ENCODE results near the gene SV2B.

Gene SV2B

GRCh38 chr15:91067036-91067435, 33.0 kb upstream of the SV2B start:
- no peak for TF ChIP-seq CTCF (IDR thresholded peaks at IDR 0.05)
- TF ChIP-seq ZFX (IDR thresholded peaks at IDR 0.05; ENCODE audit: borderline replicate concordance): no peak
- H3K27ac ChIP-seq: no peak overlapping the region

GRCh38 chr15:91068436-91068835, 31.6 kb upstream of the SV2B start:
- TF ChIP-seq CTCF (IDR thresholded peaks at IDR 0.05) (no peak), ZFX (IDR thresholded peaks at IDR 0.05; ENCODE audit: borderline replicate concordance) (no peak)
- H3K27ac ChIP-seq: no peak overlapping the region

DNA sequence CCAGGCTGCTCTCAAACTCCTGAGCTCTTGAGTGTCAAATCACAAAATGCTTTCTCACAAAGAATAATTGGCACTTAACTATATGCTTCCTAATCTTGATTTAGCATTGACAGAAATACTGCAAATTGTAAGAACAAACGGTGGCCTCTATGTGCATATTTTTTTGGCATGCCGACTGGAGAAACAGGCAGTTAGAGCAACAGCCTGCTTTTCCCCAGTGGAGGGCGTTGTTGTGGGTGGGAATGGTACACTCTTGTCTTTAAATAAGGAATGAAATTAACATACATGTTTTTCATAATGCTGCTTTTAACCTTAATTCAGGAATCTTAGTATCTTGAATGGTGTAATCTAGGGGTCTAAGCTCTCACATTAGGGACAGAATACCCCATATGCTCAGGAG, 31.1 kb upstream of the SV2B start:
- TF ChIP-seq CTCF (IDR thresholded peaks at IDR 0.05) (peak; percentile 2; the same call in 1 of the 2 replicates), ZFX (IDR thresholded peaks at IDR 0.05; ENCODE audit: borderline replicate concordance) (no peak)
- H3K27ac ChIP-seq: no peak overlapping the region

- H3K27ac ChIP-seq: no peak overlapping the region
- no peak for TF ChIP-seq ZFX (IDR thresholded peaks at IDR 0.05; ENCODE audit: borderline replicate concordance)
- no peak for TF ChIP-seq CTCF (IDR thresholded peaks at IDR 0.05)
Measured at GRCh38 chr15:91070872-91071271, 29.2 kb upstream of the SV2B start.

GRCh38 chr15:91072161-91072560, 27.9 kb upstream of the SV2B start:
- TF ChIP-seq CTCF (IDR thresholded peaks at IDR 0.05): no peak
- TF ChIP-seq ZFX (IDR thresholded peaks at IDR 0.05; ENCODE audit: borderline replicate concordance): no peak
- no peak overlapping the region for H3K27ac ChIP-seq

GRCh38 chr15:91073077-91073476, 27.0 kb upstream of the SV2B start:
- TF ChIP-seq ZFX (IDR thresholded peaks at IDR 0.05; ENCODE audit: borderline replicate concordance) (no peak), CTCF (IDR thresholded peaks at IDR 0.05) (no peak)
- H3K27ac ChIP-seq: no peak overlapping the region

DNA sequence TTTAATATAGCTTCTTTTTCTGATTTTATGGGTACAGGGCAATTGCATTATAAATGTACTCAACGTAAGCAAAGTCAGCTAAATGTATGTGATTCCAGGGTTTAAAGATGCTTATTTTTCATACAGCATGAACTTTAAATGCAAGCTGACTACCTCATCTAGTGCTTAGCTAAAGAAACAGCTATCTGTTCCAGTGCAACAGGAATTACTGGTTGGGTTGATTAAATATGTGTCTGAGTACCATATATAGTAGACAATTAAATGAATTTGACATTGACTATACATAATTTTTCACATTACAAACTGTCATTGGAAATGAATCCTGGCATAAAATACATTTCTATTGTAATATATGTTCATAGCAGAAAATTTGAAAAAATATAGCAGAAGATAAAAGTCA, 26.3 kb upstream of the SV2B start:
- H3K27ac ChIP-seq: no peak overlapping the region
- TF ChIP-seq ZFX (IDR thresholded peaks at IDR 0.05; ENCODE audit: borderline replicate concordance): no peak
- TF ChIP-seq CTCF (IDR thresholded peaks at IDR 0.05): no peak

Measured in 22Rv1 (cell line).